HG03354 (cell line): ENCODE results near the gene SDR39U1.
"Not testable (repeated sequence)": the region's sequence is repeated elsewhere in the genome, so short reads cannot be mapped to it uniquely, and the experiment has no call there.

Experiments
- ATAC-seq: cut with Tn5 transposase; IDR thresholded peaks from one replicate; pipeline ENCODE4 v1.9.1; 2021; ENCODE audit warnings: mild to moderate bottlenecking; ENCODE audit not compliant: unreplicated experiment, poor library complexity, severe bottlenecking

SDR39U1 gene

DNA sequence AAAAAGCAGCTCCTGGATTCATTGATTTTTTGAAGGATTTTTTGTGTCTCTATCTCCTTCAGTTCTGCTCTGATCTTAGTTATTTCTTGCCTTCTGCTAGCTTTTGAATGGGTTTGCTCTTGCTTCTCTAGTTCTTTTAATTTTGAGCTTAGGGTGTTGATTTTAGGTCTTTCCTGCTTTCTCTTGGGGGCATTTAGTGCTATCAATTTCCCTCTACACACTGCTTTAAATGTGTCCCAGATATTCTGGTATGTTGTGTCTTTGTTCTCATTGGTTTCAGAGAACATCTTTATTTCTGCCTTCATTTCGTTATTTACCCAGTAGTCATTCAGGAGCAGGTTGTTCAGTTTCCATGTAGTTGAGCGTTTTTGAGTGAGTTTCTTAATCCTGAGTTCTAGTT is 8.3 kb upstream of the SDR39U1 start:
- ATAC-seq = not testable (repeated sequence)

DNA sequence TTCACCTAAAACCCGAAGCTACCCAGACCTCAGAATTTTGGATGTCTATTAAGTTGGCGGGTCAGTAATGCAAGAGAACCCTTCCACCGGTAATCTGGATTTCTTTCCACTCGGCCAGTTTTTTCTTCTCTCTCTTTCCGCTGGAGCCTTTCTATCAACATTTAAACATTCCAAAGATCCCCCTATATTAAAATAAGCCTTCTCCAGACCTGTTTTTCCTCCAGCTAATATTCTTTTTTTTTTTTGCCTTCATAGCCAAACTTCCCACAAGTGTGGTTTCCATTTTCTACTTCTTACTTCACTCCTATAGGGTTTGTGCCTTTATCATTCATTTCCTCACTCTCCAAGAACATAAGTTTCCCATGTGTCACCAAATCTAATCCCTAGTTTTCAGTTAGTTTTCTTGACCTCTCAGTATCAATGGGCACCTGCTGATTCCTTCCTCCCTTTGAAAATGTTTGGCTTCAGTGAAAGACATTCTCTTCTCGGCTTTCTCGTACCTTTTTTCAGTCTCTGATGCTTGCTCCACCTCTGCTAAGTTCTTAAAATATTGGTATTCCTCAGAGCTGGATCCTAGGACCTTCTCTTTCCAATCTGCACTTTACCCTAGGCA is 583 bp upstream of the SDR39U1 start:
- no peak for ATAC-seq

DNA sequence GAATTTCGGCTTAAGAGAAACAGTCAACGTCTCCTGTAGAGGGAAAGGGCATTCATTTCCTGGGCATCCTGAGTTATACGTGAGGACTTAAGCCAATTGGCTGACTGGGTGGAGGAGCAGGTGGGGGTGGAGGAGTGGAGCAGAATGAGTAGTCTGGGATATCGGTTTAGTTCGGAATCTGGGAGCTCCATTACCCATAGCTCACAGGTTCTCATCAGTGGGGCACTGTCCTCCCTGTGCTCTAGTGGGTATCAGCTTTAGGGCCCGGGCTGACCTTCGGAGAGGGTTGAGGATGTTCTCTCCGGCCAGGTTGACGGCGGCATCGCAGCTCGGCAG is 704 bp downstream of the SDR39U1 start:
- no peak for ATAC-seq

DNA sequence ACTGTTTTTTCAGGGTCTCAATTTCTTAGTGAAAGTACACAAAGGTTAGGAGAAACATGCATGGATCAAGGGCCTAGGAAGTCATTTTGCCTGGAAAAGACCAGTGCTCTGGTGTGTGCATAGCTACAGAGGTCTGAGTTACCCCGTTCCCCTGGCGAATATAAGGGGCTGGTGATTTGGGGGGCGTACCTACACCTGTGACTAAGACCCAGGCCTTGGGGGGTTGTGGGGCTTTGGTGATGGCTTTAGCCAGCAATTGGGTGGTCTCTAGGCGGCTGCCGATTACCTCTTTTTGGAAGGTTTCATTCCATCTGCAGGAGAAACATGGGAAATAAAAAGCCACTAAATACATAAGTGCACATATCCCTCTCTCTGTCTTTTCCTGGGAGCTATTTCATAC is 1.1 kb downstream of the SDR39U1 start:
- ATAC-seq = no peak

DNA sequence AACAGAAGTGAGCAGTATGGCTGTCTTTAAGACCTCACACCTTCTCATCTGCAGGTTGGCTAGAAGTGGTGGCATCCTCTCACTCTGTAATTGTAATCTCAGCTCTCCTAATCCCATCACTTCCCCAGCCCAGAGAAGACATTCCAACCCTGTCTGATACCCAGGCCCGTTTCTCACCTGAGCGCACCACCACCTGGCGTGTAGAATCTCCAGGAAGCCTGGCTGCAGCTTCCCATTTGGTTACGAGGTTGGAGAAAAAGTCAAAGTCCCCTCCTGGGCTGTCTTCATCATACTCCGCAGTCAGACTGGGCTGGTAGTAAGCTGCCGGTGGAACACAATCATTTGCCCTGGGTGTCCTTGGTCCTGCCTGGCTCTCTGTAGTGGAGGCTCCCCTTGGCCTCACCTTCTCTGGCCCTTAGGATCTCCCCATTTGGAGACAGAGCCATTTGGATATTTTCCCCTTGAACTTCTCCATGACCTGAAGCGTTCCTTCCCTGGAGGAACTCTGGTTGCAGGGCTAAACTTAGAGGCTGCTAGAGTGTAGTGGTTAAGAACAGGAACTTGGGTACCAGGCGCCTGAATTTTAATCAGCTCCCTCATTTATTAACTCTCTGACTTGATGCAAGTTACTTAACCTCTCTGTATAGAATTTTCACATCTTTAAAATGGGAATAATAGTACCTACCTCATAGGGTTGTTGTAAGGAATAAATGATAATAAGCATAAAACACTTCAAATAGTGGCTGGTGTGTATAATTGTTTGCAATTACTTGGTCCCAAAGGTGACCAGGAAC is 1.8 kb downstream of the SDR39U1 start:
- no peak for ATAC-seq

DNA sequence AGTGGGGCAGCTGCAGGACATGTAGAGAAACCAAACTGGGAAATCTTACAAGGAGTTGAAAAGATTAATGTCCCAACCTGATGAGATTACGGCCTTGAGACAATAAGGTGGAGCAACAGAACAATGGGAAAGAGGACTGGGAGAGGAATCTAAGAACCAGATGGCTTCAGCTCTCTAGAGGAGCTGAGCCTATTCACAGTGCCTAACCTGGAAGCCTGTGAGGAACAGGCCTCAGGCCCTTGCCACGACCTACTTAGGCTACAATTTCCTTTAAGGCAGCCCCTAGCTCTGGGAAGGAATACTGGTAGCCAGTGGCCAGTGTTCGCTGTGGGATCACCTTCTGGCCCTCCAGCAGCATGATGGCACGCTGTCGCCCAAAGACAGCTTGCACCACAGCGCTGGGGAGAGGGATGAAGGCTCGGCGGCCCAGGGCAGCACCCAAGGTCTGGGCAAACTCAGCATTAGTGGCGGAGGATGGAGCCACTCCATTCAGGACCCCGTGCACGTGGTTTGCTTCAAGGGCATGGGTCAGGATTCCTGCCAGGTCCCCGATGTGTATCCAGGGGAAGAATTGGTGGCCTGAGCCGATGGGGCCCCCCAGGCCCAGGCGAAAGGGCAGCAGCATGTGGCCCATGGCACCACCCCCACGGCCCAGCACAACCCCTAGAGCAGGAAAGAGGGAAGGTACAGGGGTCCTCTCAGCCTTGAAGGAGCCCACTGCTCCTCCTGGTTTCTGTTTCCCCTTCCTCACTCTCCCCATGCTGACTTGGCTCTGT is 2.6 kb downstream of the SDR39U1 start:
- no peak for ATAC-seq

DNA sequence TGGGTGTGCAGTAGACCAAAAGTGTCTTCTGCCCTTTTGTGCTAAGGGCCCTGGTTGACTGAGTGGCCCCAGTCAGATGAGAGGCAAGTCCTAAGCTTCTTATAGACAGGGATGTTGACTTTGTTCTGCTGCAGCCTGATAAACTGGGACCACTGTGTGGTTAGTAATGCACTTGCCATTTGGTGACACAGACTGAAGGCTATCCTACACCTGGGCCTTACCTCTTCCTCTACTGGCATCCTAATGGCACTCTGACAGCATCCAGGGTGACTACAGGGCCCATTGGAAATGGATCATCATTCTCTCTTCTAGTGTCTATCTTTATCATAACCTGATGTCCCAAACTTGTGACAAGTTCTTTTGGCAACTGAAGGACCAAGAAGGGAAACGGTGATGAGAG is 3.3 kb downstream of the SDR39U1 start:
- ATAC-seq = no peak

DNA sequence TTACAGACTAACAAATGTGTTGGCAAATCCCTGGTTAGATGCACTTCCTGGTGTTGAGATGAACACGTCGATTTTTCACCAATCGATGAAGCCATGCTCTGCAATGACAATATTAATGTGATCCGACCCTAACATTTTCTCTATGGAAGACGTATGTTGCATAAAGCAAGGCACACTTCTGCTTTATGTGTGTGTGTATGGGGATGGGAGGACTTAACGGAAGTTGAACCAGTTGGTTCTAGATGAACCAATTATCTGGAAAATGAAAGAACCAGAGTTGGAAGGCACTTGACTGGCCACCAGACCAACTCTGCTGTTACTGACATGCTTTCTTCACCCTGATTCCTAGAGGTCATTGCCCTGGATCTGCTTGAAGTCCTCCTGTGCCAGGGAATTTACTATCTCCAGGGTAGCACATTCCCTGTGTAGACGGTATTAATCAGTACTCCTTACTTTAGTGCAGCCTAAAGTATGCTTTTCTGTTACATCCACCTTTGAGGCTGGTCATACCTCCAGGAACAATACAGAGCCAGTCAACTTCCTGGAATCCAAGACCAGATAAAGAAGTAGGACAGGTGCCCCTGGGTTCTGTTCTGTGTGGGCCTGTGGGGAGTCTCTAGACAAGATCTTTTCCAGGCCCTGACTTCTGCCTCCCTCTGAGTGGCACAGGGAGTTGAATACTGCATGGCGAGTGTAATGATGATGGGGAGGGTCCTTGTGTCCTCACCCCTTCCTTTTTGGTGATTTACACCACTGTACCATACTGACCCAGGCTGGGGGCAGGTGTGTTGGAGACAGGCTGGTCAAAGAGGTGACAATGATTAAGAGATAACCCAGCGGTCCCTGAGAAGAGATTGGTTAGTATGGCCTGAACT is 4.1 kb downstream of the SDR39U1 start:
- ATAC-seq = no peak

DNA sequence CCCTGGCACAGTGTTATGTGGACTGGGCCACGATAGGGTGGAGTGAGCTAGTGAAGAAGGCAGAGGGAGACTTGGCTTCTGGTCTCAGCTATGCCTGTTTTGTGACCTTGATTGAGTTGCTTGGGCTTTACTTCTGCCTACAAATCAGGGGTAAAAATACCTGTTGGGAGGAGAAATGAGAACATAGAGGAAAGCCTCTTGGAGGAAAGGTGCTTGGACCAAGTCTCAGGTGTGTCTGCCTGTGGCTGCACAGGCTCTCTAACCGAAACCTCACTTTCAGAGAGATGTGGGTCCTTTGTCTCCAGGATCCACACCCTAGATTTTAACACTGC is 4.9 kb downstream of the SDR39U1 start:
- ATAC-seq = no peak

DNA sequence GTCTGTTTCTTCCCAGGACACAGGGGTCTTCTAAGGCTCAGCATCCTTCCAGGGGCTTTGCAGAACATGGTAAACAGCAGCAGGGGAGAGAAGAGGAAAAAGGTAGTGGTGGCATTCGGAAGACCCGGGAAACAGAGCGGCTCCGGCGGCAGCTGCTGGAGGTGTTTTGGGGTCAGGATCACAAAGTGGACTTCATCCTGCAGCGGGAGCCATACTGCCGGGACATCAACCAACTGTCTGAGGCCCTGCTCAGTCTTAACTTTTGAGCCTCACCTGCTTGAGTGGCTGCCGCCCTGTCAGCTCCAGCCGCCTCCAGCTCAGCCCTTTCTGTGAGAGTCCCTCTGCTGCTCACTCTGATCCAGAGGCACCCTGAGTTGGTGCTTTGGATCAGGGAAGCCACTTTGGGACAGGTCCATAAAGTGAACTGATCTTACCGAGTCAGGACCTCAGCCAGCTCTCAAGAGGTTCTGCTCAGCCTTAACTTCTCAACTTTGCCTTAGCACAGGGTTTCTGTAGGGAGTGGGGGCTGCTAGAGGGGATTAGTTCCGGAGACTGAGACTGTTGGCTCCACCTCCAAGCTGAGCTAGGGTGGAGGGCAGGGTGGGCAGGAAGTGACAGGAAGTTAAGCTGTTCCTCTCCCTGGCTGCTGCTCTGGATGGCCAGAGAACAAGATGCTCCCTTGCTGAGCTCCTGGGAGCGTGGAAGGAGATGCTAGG is 5.4 kb downstream of the SDR39U1 start:
- no peak for ATAC-seq

DNA sequence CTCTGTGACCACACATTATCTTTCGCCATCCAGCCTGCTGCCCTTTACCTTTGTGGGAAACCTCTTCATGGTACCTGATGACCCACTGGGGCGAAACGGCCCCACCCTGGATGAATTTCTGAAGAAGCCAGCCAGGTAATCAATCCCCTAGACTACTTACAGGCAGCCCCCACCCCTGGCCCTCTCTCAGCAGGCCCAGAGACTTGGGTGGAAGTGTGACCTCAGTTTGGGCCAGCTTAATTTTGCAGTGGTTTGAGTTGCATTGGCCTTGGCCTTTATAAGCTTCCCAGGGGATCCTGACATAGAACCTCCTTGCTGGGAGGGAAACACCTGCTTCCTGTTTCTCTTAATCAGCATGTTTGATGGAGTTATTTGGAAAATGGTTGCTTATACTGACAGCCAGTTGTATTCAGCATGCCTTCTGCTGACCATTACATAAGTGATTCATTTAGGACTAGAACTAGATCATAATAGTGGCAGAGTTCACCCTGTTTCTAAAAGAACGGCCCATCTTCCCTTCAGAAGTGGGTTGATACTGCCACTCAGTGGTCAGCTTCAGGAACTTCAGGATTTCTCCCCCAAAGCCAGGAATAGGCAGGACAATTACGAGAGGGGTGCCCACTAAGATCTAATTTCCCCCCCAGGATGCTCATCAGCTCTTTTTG is 6.1 kb downstream of the SDR39U1 start:
- peak; percentile 52 for ATAC-seq

DNA sequence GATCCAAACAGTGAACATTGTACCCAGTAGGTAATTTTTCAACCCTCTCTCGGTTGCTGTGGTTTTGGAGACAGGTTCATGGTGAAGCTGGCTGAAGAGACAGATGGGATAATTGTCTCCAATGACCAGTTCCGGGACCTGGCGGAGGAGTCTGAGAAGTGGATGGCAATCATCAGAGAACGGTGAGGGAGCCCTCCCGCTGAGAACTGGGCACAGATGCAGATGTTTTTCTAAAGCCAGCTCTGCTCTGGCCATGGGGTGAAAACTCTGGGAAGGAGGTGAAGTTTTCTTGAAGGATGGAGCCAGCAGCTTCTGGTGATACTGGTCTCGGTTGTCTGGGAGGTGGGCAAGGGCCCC is 6.6 kb downstream of the SDR39U1 start:
- ATAC-seq = no peak

DNA sequence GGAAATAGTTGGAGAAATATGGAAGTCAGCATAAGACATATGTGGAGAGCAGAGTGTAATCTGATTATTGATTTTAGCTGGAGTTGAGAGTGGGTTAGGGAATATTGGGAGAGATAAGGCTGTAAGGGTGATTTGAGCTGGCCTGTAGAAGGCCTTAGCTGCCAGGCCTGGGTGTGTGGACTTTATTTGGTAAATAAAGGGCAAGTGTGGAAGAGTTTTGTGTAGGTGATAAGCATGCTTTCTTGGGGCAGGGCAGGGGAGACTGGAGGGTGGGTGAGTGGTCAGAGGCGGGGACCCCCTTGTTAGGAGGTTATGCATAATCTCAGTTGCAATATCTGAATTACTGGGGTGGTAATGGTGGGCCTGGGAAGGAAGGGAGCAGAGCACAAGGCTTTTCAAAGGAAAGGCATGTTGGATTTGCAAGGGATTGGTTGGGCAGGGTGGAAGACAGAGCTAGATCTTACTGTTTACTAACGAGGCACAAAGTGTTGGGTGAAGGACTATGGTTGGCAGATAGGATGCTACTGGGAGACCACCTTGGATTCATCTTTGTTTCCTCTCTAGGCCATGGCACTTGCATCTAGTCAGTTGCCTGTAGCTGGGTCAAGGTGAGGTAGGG is 7.3 kb downstream of the SDR39U1 start:
- ATAC-seq = no peak

DNA sequence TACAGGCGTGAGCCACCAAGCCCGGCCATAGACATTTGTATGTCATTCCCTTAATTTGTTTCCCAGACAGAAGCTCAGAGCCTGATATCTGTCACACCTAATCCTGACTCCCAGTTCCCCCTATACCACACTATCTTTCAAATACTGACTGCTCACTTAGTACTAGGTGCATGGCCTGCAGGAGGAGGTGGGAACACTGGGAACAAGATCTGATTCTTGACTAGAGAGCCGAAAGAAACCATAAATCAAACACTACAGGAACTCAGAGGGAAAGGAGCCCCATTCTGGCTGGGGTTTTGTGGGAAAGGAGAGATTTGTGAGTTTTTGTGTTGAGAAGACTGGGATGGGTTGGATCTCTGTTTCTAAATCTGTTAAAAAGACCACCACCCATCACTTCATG is 7.9 kb downstream of the SDR39U1 start:
- no peak for ATAC-seq

DNA sequence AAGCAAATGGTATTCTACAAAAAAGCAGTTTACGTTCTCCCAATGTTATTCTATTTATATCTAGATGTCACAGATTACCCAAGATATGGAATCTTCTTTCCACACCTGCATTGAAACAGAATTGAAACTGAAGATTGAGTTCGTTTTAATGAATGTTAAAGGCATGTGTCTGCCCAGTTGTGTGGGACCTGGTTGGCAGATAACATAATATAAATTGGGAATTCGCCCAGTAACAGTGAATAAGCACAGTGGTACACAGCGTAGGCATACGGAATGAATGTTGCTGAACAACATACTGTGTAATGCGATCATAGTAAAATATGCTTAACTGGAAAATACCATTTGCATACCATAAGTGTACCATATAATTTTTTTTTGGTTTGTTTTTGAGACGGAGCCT is 8.5 kb downstream of the SDR39U1 start:
- no peak for ATAC-seq

DNA sequence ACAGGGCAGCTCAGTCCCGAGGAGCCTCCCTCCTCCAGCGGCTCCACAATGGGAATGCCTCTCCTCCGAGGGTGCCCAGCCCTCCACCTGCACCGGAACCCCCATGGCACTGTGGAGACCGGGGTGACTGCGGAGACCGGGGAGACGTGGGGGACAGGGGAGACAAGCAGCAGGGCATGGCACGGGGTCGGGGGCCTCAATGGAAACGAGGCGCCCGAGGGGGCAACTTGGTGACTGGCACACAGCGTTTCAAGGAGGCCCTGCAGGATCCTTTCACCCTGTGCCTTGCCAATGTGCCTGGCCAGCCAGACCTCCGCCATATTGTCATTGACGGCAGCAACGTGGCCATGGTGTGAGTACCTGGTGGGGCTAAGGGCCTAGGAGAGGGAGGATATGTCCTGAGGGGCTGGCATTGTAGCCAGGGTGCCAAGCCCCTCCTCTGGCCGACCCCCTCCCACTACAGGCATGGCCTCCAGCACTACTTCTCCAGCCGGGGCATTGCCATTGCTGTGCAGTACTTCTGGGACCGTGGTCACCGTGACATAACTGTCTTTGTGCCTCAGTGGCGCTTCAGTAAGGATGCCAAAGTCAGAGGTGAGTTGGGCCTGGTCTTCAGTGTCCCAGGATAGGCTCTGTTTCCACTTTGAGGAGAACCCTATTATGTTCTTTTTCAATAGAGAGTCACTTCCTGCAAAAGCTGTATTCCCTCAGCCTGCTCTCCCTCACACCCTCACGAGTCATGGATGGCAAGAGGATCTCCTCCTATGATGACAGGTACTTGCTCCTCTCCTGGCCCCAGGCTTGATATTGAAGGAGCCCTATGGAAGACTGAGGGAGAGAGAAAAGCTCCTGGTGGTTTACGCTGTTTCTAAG is 10.1 kb downstream of the SDR39U1 start:
- no peak for ATAC-seq

DNA sequence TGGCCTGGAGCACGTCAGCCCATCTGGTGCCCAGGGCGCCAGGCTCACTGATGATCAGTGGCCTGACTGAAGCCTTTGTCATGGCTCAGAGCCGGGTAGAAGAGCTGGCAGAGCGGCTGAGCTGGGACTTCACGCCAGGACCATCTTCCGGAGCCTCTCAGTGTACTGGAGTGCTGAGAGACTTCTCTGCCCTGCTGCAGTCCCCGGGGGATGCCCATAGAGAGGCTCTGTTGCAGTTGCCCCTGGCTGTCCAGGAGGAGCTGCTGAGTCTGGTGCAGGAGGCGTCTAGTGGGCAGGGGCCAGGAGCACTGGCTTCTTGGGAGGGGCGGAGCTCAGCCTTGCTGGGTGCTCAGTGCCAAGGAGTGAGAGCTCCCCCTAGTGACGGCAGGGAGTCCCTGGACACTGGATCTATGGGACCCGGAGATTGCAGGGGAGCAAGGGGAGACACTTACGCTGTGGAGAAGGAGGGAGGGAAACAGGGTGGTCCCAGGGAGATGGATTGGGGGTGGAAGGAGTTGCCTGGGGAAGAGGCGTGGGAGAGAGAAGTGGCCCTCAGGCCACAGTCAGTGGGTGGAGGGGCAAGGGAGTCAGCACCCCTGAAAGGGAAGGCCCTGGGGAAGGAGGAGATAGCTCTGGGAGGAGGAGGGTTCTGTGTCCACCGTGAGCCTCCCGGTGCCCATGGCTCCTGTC is 10.9 kb downstream of the SDR39U1 start:
- peak; percentile 60 for ATAC-seq
